Measurements from ENCODE around the gene BAIAP2L1. TPM values are rescaled to one million over a fixed set of nuclear protein-coding genes. Genes with fewer than 3 reads are reported as not detected.

Gene BAIAP2L1
- total RNA-seq, 1 experiment from 2014 or later, result 120 TPM

- peak overlapping the region; percentile 89 for H3K27ac ChIP-seq (ENCODE audit: low read length)
- ChIA-PET POLR2A (no interaction called here), CTCF (interaction anchor here (0.6 kb wide), 1 partner anchor 329 kb away, joined by 9 read pairs; no protein-coding TSS in a partner anchor)
- intact Hi-C loops (cut with micrococcal nuclease; ENCODE audit: unreplicated experiment) (no loop called here), in situ Hi-C loops (cut with HindIII; ENCODE audit: low pct_unique_long_range_greater_than_20kb, low sequenced_read_pairs) (no loop called here)
- no TSS peak for BruUV-seq (replicated peaks)
- no peaks in the 10 kb centered on the region for H3K9me3 ChIP-seq (ENCODE audit: control insufficient read depth, insufficient read depth, low read depth, low read length)
- ATAC-seq (no peak), DNase-seq (ENCODE audit: low read depth, low spot score) (no peak)
- no peaks in the 10 kb centered on the region for H3K27me3 ChIP-seq (ENCODE audit: control insufficient read depth, insufficient read depth, low read length)
- H3K4me1 ChIP-seq (ENCODE audit: control insufficient read depth, insufficient read depth, low read length), result peaks cover 58% of the 10 kb centered on the region
- TF ChIP-seq POLR2AphosphoS5 (IDR thresholded peaks at IDR 0.05; ENCODE audit: low read depth, low read length) (no peak), SIN3A (IDR thresholded peaks at IDR 0.05; ENCODE audit: borderline replicate concordance, insufficient read depth, low read depth, low read length) (no peak), CTCF (IDR thresholded peaks at IDR 0.05) (no peak), REST (IDR thresholded peaks at IDR 0.05; ENCODE audit: insufficient read depth in 1 of 2, low read depth in 2 of 2, low read length in 1 of 2) (no peak), TCF7L2 (IDR thresholded peaks at IDR 0.05; ENCODE audit: low read depth, low read length) (no peak)
- no peak overlapping the region for H3K4me3 ChIP-seq (ENCODE audit: low read depth in 2 of 2, low read length in 2 of 2)
- no peaks in the 10 kb centered on the region for H3K36me3 ChIP-seq (ENCODE audit: control insufficient read depth, insufficient read depth, low read length)
These were observed 27.9 kb downstream of the BAIAP2L1 start for GRCh38 chr7:98372993-98373392.

DNA sequence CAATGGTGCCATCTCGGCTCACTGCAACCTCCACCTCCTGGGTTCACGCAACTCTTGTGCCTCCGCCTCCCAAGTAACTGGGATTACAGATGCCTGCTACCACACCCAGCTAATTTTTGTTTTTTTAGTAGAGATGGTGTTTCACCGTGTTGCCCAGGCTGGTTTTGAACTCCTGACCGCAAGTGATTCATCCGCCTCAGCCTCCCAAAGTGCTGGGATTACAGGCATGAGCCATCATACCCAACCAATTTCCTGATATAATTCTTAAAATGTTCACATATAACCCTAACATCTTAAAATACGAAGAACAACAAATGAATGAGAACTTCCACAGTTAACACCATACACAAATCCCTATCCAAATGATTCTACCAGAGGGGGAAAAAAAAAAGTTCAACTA lies 31.2 kb downstream of the BAIAP2L1 start:
- TF ChIP-seq TCF7L2 (IDR thresholded peaks at IDR 0.05; ENCODE audit: low read depth, low read length), result no peak
- TF ChIP-seq REST (IDR thresholded peaks at IDR 0.05; ENCODE audit: insufficient read depth in 1 of 2, low read depth in 2 of 2, low read length in 1 of 2), result no peak
- no peak for TF ChIP-seq POLR2AphosphoS5 (IDR thresholded peaks at IDR 0.05; ENCODE audit: low read depth, low read length)
- TF ChIP-seq SIN3A (IDR thresholded peaks at IDR 0.05; ENCODE audit: borderline replicate concordance, insufficient read depth, low read depth, low read length), result no peak
- no peak for TF ChIP-seq CTCF (IDR thresholded peaks at IDR 0.05)
- Histone ChIP-seq H3K4me1 (ENCODE audit: control insufficient read depth, insufficient read depth, low read length) (peaks cover 47% of the 10 kb centered on the region), H3K36me3 (ENCODE audit: control insufficient read depth, insufficient read depth, low read length) (no peaks in the 10 kb centered on the region), H3K27ac (ENCODE audit: low read length) (peak overlapping the region; percentile 46; the same call in 1 of the 2 replicates), H3K27me3 (ENCODE audit: control insufficient read depth, insufficient read depth, low read length) (no peaks in the 10 kb centered on the region), H3K4me3 (ENCODE audit: low read depth in 2 of 2, low read length in 2 of 2) (no peak overlapping the region), H3K9me3 (ENCODE audit: control insufficient read depth, insufficient read depth, low read depth, low read length) (no peaks in the 10 kb centered on the region)
- intact Hi-C loops (cut with micrococcal nuclease; ENCODE audit: unreplicated experiment) (no loop called here), in situ Hi-C loops (cut with HindIII; ENCODE audit: low pct_unique_long_range_greater_than_20kb, low sequenced_read_pairs) (no loop called here)
- BruUV-seq (replicated peaks), result no TSS peak
- CTCF ChIA-PET, result no interaction called here
- POLR2A ChIA-PET, result no interaction called here
- ATAC-seq (no peak), DNase-seq (ENCODE audit: low read depth, low spot score) (no peak)

Measured in Panc1 (cell line).